ENCODE data around the gene CLIC2.

DNA sequence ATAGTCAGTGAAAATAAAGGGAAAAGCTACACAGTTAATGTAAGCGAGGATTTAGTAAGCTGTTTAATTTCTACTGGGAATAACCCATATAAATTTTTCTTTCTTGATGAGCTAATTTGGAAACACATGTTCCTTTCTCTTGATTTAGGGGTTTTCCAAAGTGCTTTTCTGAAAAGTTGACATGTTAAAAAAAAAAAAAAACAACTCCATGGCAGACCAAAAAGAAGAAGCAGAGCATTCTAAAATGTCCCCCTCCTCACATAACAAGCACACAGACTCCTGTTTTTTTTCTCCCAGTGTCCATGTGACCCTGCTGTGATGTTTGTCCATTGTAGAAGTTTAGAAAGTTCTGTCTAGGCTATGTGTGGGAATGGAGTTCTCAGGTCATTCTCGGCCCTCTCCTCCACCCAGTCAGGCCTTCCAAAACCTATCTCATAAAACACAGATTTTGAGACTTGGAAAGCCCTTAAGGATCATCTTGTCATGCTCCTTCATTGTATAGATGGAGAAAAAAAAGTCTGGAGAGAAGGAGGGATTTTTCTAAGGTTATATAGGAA lies 792 bp downstream of the CLIC2 start:
- TF ChIP-seq POLR2A (IDR thresholded peaks at IDR 0.05; ENCODE audit: borderline replicate concordance, extremely low read depth, insufficient read depth, insufficient read length) (no peak), POLR2AphosphoS5 (IDR thresholded peaks at IDR 0.05; ENCODE audit: low read depth, low read length) (no peak), SRF (IDR thresholded peaks at IDR 0.05; ENCODE audit: low read depth) (no peak), TCF7L2 (IDR thresholded peaks at IDR 0.05; ENCODE audit: borderline replicate concordance, extremely low read depth, insufficient read depth, insufficient read length) (no peak)
- TF ChIP-seq, protein P1, sequence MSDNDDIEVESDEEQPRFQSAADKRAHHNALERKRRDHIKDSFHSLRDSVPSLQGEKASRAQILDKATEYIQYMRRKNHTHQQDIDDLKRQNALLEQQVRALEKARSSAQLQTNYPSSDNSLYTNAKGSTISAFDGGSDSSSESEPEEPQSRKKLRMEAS (IDR thresholded peaks at IDR 0.05), result no peak
- TF ChIP-seq, protein P2, sequence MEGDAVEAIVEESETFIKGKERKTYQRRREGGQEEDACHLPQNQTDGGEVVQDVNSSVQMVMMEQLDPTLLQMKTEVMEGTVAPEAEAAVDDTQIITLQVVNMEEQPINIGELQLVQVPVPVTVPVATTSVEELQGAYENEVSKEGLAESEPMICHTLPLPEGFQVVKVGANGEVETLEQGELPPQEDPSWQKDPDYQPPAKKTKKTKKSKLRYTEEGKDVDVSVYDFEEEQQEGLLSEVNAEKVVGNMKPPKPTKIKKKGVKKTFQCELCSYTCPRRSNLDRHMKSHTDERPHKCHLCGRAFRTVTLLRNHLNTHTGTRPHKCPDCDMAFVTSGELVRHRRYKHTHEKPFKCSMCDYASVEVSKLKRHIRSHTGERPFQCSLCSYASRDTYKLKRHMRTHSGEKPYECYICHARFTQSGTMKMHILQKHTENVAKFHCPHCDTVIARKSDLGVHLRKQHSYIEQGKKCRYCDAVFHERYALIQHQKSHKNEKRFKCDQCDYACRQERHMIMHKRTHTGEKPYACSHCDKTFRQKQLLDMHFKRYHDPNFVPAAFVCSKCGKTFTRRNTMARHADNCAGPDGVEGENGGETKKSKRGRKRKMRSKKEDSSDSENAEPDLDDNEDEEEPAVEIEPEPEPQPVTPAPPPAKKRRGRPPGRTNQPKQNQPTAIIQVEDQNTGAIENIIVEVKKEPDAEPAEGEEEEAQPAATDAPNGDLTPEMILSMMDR (IDR thresholded peaks at IDR 0.05 in 2 of 3, conservative IDR thresholded peaks at IDR 0.05 in 1 of 3; ENCODE audit: borderline replicate concordance in 1 of 3, insufficient read depth in 1 of 3, low read depth in 2 of 3, low read length in 2 of 3), result no peak
